Measurements from ENCODE around the gene CADPS.

Gene CADPS

GRCh38 chr3:62557983-62558382, 317.2 kb downstream of the CADPS start:
- Histone ChIP-seq H3K4me2 (ENCODE audit: low read length) (no peak overlapping the region), H3K9ac (ENCODE audit: low read length) (no peak overlapping the region), H3K9me3 (ENCODE audit: low read length) (no peaks in the 10 kb centered on the region), H3K4me1 (ENCODE audit: insufficient read depth, low read length, severe bottlenecking) (no peaks in the 10 kb centered on the region), H3K79me2 (ENCODE audit: insufficient read depth, low read length) (no peaks in the 10 kb centered on the region), H3F3A (ENCODE audit: insufficient read depth, low read length) (no peaks in the 10 kb centered on the region), H3K27me3 (ENCODE audit: insufficient read depth, low read length) (no peaks in the 10 kb centered on the region), H2AFZ (ENCODE audit: low read length) (no peak overlapping the region), H4K20me1 (ENCODE audit: insufficient read depth, low read length) (no peaks in the 10 kb centered on the region), H3K9me2 (ENCODE audit: low read depth, low read length) (no peaks in the 10 kb centered on the region), H3K36me3 (ENCODE audit: insufficient read depth, low read length) (no peaks in the 10 kb centered on the region), H3K4me3 (ENCODE audit: low read depth, low read length, poor library complexity, severe bottlenecking) (no peak overlapping the region), H3K27ac (ENCODE audit: low read depth, low read length, poor library complexity, severe bottlenecking) (no peak overlapping the region)
- TF ChIP-seq EZH2 (IDR thresholded peaks at IDR 0.05; ENCODE audit: borderline replicate concordance, low read length) = no peak
- TF ChIP-seq, protein P1, sequence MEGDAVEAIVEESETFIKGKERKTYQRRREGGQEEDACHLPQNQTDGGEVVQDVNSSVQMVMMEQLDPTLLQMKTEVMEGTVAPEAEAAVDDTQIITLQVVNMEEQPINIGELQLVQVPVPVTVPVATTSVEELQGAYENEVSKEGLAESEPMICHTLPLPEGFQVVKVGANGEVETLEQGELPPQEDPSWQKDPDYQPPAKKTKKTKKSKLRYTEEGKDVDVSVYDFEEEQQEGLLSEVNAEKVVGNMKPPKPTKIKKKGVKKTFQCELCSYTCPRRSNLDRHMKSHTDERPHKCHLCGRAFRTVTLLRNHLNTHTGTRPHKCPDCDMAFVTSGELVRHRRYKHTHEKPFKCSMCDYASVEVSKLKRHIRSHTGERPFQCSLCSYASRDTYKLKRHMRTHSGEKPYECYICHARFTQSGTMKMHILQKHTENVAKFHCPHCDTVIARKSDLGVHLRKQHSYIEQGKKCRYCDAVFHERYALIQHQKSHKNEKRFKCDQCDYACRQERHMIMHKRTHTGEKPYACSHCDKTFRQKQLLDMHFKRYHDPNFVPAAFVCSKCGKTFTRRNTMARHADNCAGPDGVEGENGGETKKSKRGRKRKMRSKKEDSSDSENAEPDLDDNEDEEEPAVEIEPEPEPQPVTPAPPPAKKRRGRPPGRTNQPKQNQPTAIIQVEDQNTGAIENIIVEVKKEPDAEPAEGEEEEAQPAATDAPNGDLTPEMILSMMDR (IDR thresholded peaks at IDR 0.05; ENCODE audit: low read length) = no peak

GRCh38 chr3:62557450-62557849, 317.8 kb downstream of the CADPS start:
- no peaks in the 10 kb centered on the region for H3K36me3 ChIP-seq (ENCODE audit: insufficient read depth, low read length)
- TF ChIP-seq, protein P1 (IDR thresholded peaks at IDR 0.05; ENCODE audit: low read length) = no peak
- TF ChIP-seq EZH2 (IDR thresholded peaks at IDR 0.05; ENCODE audit: borderline replicate concordance, low read length) = no peak
- no peaks in the 10 kb centered on the region for H3K9me2 ChIP-seq (ENCODE audit: low read depth, low read length)
- H3K4me3 ChIP-seq (ENCODE audit: low read depth, low read length, poor library complexity, severe bottlenecking) = no peak overlapping the region
- H3K4me2 ChIP-seq (ENCODE audit: low read length) = no peak overlapping the region
- no peak overlapping the region for H3K27ac ChIP-seq (ENCODE audit: low read depth, low read length, poor library complexity, severe bottlenecking)
- no peaks in the 10 kb centered on the region for H3K27me3 ChIP-seq (ENCODE audit: insufficient read depth, low read length)
- no peaks in the 10 kb centered on the region for H3K79me2 ChIP-seq (ENCODE audit: insufficient read depth, low read length)
- no peaks in the 10 kb centered on the region for H3K9me3 ChIP-seq (ENCODE audit: low read length)
- no peak overlapping the region for H3K9ac ChIP-seq (ENCODE audit: low read length)
- H3F3A ChIP-seq (ENCODE audit: insufficient read depth, low read length) = no peaks in the 10 kb centered on the region
- no peak overlapping the region for H2AFZ ChIP-seq (ENCODE audit: low read length)
- H3K4me1 ChIP-seq (ENCODE audit: insufficient read depth, low read length, severe bottlenecking) = no peaks in the 10 kb centered on the region
- H4K20me1 ChIP-seq (ENCODE audit: insufficient read depth, low read length) = no peaks in the 10 kb centered on the region

- Histone ChIP-seq H3K9me3 (ENCODE audit: low read length) (no peaks in the 10 kb centered on the region), H3K27ac (ENCODE audit: low read depth, low read length, poor library complexity, severe bottlenecking) (no peak overlapping the region), H3K4me2 (ENCODE audit: low read length) (no peak overlapping the region), H4K20me1 (ENCODE audit: insufficient read depth, low read length) (no peaks in the 10 kb centered on the region), H3K4me3 (ENCODE audit: low read depth, low read length, poor library complexity, severe bottlenecking) (no peak overlapping the region), H3F3A (ENCODE audit: insufficient read depth, low read length) (no peaks in the 10 kb centered on the region), H3K36me3 (ENCODE audit: insufficient read depth, low read length) (no peaks in the 10 kb centered on the region), H3K4me1 (ENCODE audit: insufficient read depth, low read length, severe bottlenecking) (no peaks in the 10 kb centered on the region), H3K79me2 (ENCODE audit: insufficient read depth, low read length) (no peaks in the 10 kb centered on the region), H3K9ac (ENCODE audit: low read length) (no peak overlapping the region), H3K9me2 (ENCODE audit: low read depth, low read length) (no peaks in the 10 kb centered on the region), H3K27me3 (ENCODE audit: insufficient read depth, low read length) (no peaks in the 10 kb centered on the region), H2AFZ (ENCODE audit: low read length) (no peak overlapping the region)
- TF ChIP-seq EZH2 (IDR thresholded peaks at IDR 0.05; ENCODE audit: borderline replicate concordance, low read length) = no peak
- TF ChIP-seq, protein P1 (IDR thresholded peaks at IDR 0.05; ENCODE audit: low read length) = no peak
Measured at GRCh38 chr3:62556121-62556815, 318.9 kb downstream of the CADPS start.

Data from OCI-LY1 (cell line).